Measurements from ENCODE around the gene PDIA6.
"Not testable (repeated sequence)": the region's sequence is repeated elsewhere in the genome, so short reads cannot be mapped to it uniquely, and the experiment has no call there.

PDIA6 gene

DNA sequence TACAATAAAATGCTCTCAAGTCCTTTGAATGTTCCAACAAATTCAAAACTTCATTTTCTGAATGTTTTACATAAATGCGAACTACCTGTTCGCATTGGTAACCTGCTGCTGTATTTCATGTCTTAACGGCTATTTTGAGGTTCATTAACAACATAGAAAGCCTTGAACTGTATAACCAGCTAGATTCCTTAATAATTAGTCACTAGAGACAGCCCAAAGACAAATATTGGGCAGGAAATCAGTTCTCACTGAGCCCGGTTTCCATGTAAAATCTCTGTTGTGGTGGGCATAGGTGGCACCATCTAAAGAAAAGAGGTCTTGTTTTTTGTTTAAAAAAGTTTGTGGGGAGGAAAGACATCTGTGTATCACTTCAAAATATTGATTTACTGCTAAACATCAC is 29.2 kb downstream of the PDIA6 start:
- Histone ChIP-seq H3K27ac (ENCODE audit: low read depth in 2 of 2, low read length in 2 of 2) (no peak overlapping the region), H3K4me3 (ENCODE audit: low read length in 2 of 2) (no peak overlapping the region), H3K36me3 (ENCODE audit: control insufficient read depth in 2 of 2, insufficient read depth in 2 of 2, low read length in 2 of 2) (peaks cover 72 to 78% of the 10 kb centered on the region in 2 donors), H3K27me3 (ENCODE audit: control insufficient read depth in 2 of 2, insufficient read depth in 2 of 2, low read length in 2 of 2) (no peaks in the 10 kb centered on the region), H3K9me3 (ENCODE audit: control insufficient read depth in 2 of 2, low read length in 2 of 2) (no peaks in the 10 kb centered on the region), H3K9ac (ENCODE audit: low read depth in 1 of 2, low read length in 2 of 2) (no peak overlapping the region), H3K4me1 (ENCODE audit: control insufficient read depth in 2 of 2, insufficient read depth in 2 of 2, low read length in 2 of 2) (peaks cover 0 to 2% of the 10 kb centered on the region in 2 donors)

DNA sequence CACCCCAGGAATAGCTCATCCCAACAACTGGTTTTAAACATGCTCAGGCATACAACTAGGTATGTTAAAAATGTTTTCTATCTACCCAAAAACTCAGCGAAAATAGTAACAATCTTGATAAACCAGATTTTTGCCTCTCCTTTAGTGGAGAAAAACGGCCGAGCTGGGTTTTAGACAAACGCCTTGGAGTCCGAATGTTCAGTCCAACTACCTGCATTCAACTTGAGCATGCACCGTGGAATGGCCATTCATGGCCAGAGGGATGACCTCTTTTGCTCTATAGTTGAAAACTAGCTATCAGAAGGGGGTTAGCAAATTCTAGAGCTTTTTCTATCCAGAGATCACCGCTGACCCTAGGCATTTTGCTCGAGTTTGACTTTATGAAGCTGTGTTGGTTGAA is 30.8 kb downstream of the PDIA6 start:
- H3K36me3 ChIP-seq (ENCODE audit: control insufficient read depth in 2 of 2, insufficient read depth in 2 of 2, low read length in 2 of 2): peaks cover 61 to 62% of the 10 kb centered on the region in 2 donors
- no peak overlapping the region for H3K9ac ChIP-seq (ENCODE audit: low read depth in 1 of 2, low read length in 2 of 2)
- no peak overlapping the region for H3K4me3 ChIP-seq (ENCODE audit: low read length in 2 of 2)
- no peak overlapping the region for H3K27ac ChIP-seq (ENCODE audit: low read depth in 2 of 2, low read length in 2 of 2)
- no peaks in the 10 kb centered on the region for H3K27me3 ChIP-seq (ENCODE audit: control insufficient read depth in 2 of 2, insufficient read depth in 2 of 2, low read length in 2 of 2)
- H3K4me1 ChIP-seq (ENCODE audit: control insufficient read depth in 2 of 2, insufficient read depth in 2 of 2, low read length in 2 of 2): no peaks in the 10 kb centered on the region
- no peaks in the 10 kb centered on the region for H3K9me3 ChIP-seq (ENCODE audit: control insufficient read depth in 2 of 2, low read length in 2 of 2)

DNA sequence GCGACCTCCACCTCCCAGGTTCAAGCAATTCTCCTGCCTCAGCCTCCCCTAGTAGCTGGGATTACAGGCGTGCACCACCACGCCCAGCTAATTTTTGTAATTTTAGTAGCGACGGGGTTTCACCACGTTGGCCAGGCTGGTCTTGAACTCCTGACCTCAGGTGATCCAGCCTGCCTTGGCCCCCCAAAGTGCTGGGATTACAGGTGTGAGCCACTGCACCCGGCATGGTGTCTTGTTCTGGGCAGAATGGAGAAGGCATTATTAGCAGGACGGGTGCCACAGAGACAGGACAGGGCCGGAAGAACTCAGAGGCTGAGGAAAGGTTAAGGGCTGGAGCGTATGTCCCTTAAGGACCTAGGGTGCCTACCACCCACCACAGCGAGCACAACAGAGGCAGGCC is 31.8 kb downstream of the PDIA6 start:
- not testable (repeated sequence) for H3K9ac ChIP-seq (ENCODE audit: low read depth in 1 of 2, low read length in 2 of 2); H3K27me3 ChIP-seq (ENCODE audit: control insufficient read depth in 2 of 2, insufficient read depth in 2 of 2, low read length in 2 of 2); H3K4me1 ChIP-seq (ENCODE audit: control insufficient read depth in 2 of 2, insufficient read depth in 2 of 2, low read length in 2 of 2); H3K4me3 ChIP-seq (ENCODE audit: low read length in 2 of 2); H3K27ac ChIP-seq (ENCODE audit: low read depth in 2 of 2, low read length in 2 of 2); H3K9me3 ChIP-seq (ENCODE audit: control insufficient read depth in 2 of 2, low read length in 2 of 2)
- H3K36me3 ChIP-seq (ENCODE audit: control insufficient read depth in 2 of 2, insufficient read depth in 2 of 2, low read length in 2 of 2): peaks cover 55 to 56% of the 10 kb centered on the region in 2 donors

DNA sequence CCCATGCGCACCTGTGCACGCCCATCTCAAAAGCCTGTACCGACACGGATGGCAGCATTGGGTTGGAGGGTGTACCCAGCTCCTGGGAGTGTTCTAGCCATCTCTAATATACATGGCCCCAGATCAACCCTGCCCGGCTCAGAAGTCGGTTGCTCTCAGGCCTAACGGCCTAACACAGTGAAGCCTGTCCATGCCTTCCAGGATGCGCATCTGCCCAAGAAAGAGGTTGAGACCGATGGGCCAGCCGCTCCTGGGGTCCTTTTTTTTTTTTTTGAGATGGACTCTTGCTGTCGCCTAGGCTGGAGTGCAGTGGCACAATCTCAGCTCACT is 32.1 kb downstream of the PDIA6 start:
- H3K27ac ChIP-seq (ENCODE audit: low read depth in 2 of 2, low read length in 2 of 2): no peak overlapping the region
- no peak overlapping the region for H3K9ac ChIP-seq (ENCODE audit: low read depth in 1 of 2, low read length in 2 of 2)
- H3K9me3 ChIP-seq (ENCODE audit: control insufficient read depth in 2 of 2, low read length in 2 of 2): no peaks in the 10 kb centered on the region
- no peaks in the 10 kb centered on the region for H3K4me1 ChIP-seq (ENCODE audit: control insufficient read depth in 2 of 2, insufficient read depth in 2 of 2, low read length in 2 of 2)
- H3K4me3 ChIP-seq (ENCODE audit: low read length in 2 of 2): no peak overlapping the region
- H3K36me3 ChIP-seq (ENCODE audit: control insufficient read depth in 2 of 2, insufficient read depth in 2 of 2, low read length in 2 of 2): peaks cover 52% of the 10 kb centered on the region in 2 donors
- H3K27me3 ChIP-seq (ENCODE audit: control insufficient read depth in 2 of 2, insufficient read depth in 2 of 2, low read length in 2 of 2): no peaks in the 10 kb centered on the region

DNA sequence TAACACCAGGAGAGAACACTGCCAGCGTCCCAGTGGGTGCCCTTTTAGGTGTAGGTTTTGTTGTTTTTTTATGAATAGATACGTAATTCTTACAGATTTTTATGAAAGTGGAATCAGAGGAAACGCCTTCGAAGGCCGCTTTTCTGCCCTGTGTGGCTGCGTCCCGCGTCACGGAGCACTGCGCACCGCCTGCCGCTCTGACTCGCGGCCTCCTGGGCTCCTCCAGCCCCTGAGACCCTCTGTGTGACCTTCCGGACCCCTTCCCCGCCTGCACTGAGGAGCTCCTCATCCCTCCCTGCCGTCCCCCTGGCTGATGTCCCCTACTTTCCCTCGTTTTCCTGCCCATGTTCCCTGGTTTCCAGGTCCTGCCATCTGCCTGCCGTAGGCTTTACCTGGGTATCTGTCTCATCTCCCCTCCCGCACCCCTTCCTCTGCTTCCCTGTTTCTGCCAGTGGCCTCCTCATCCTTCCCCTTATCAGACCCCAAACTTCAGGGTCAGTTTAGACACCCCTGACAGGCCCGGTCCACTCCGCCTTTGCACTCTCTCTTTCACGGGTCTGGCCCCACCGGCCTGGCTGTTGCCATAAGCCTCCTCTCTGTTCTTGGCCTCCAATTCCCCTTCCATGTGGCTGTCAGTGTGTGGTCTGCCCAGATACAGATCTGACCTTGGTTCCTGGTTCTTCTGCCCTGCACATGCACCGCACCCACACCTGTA is 32.7 kb downstream of the PDIA6 start:
- no peak overlapping the region for H3K4me3 ChIP-seq (ENCODE audit: low read length in 2 of 2)
- no peaks in the 10 kb centered on the region for H3K4me1 ChIP-seq (ENCODE audit: control insufficient read depth in 2 of 2, insufficient read depth in 2 of 2, low read length in 2 of 2)
- no peaks in the 10 kb centered on the region for H3K27me3 ChIP-seq (ENCODE audit: control insufficient read depth in 2 of 2, insufficient read depth in 2 of 2, low read length in 2 of 2)
- H3K9me3 ChIP-seq (ENCODE audit: control insufficient read depth in 2 of 2, low read length in 2 of 2): no peaks in the 10 kb centered on the region
- H3K27ac ChIP-seq (ENCODE audit: low read depth in 2 of 2, low read length in 2 of 2): no peak overlapping the region
- peaks cover 47% of the 10 kb centered on the region in 2 donors for H3K36me3 ChIP-seq (ENCODE audit: control insufficient read depth in 2 of 2, insufficient read depth in 2 of 2, low read length in 2 of 2)
- no peak overlapping the region for H3K9ac ChIP-seq (ENCODE audit: low read depth in 1 of 2, low read length in 2 of 2)

DNA sequence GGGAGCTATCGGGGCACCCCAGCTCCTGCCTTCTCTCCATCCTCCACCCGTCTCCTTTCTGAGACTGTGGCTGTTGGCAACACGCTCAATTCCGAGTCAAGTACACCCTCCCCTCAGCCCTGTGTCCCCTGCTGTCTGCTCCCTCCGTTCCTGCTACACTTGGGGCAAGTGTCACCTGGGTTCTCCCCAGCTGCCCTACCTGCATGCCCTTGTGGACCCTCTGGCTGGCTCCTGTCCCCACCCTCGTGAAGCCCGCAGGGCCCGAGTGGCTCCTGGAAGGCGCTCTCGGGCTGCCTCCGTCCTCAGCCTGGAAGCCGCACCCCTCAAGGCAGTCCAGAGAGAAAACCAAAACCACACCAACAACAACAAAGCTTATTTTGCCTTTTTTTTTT is 33.9 kb downstream of the PDIA6 start:
- Histone ChIP-seq H3K27me3 (ENCODE audit: control insufficient read depth in 2 of 2, insufficient read depth in 2 of 2, low read length in 2 of 2) (no peaks in the 10 kb centered on the region), H3K4me1 (ENCODE audit: control insufficient read depth in 2 of 2, insufficient read depth in 2 of 2, low read length in 2 of 2) (no peaks in the 10 kb centered on the region), H3K27ac (ENCODE audit: low read depth in 2 of 2, low read length in 2 of 2) (no peak overlapping the region), H3K36me3 (ENCODE audit: control insufficient read depth in 2 of 2, insufficient read depth in 2 of 2, low read length in 2 of 2) (peaks cover 35 to 36% of the 10 kb centered on the region in 2 donors), H3K4me3 (ENCODE audit: low read length in 2 of 2) (no peak overlapping the region), H3K9me3 (ENCODE audit: control insufficient read depth in 2 of 2, low read length in 2 of 2) (no peaks in the 10 kb centered on the region), H3K9ac (ENCODE audit: low read depth in 1 of 2, low read length in 2 of 2) (no peak overlapping the region)

DNA sequence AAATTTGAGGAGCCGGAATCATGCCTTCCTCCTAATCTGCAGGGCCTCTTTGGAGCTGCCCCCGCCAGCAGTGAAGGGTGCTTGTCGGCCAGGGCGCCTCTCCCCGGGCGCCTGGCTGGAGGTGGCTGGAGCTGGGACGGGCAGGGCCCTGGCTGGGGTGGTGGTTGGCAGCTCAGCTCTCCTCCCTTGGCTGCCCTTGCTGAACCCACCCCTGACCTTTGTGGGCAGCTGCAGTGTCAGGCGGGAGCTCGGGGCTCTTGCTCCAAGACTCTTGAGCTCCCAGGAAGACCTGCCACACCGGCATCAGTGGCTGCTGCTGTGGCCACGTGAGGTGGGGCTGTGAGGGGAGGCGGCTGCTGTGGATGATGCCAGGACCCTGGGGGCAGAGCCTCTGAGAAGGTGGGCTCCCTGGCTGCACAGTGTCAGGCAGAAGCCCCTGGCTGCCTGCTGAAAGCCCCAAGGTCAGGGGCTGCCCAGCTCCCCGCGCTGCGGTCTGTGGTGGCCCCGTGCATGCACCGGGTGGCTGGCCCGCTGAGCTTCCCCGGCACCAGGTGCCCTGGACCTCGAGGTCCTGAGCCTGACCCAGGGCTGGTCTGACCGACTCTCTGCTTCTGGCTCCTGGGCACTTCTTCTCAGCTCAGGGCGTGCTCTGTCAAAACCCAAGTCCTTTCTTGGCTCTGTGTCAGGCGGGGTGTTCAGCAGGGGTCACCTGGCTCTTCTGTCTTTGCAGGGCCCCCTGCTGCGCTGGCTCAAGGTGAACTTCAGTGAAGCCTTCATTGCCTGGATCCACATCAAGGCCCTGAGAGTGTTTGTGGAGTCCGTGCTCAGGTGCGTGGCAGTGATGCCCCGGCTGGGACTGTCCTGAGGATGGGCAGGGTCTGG is 34.5 kb downstream of the PDIA6 start:
- Histone ChIP-seq H3K4me3 (ENCODE audit: low read length in 2 of 2) (no peak overlapping the region), H3K9me3 (ENCODE audit: control insufficient read depth in 2 of 2, low read length in 2 of 2) (no peaks in the 10 kb centered on the region), H3K27ac (ENCODE audit: low read depth in 2 of 2, low read length in 2 of 2) (no peak overlapping the region), H3K36me3 (ENCODE audit: control insufficient read depth in 2 of 2, insufficient read depth in 2 of 2, low read length in 2 of 2) (peaks cover 29 to 30% of the 10 kb centered on the region in 2 donors), H3K9ac (ENCODE audit: low read depth in 1 of 2, low read length in 2 of 2) (no peak overlapping the region), H3K27me3 (ENCODE audit: control insufficient read depth in 2 of 2, insufficient read depth in 2 of 2, low read length in 2 of 2) (no peaks in the 10 kb centered on the region), H3K4me1 (ENCODE audit: control insufficient read depth in 2 of 2, insufficient read depth in 2 of 2, low read length in 2 of 2) (no peaks in the 10 kb centered on the region)

DNA sequence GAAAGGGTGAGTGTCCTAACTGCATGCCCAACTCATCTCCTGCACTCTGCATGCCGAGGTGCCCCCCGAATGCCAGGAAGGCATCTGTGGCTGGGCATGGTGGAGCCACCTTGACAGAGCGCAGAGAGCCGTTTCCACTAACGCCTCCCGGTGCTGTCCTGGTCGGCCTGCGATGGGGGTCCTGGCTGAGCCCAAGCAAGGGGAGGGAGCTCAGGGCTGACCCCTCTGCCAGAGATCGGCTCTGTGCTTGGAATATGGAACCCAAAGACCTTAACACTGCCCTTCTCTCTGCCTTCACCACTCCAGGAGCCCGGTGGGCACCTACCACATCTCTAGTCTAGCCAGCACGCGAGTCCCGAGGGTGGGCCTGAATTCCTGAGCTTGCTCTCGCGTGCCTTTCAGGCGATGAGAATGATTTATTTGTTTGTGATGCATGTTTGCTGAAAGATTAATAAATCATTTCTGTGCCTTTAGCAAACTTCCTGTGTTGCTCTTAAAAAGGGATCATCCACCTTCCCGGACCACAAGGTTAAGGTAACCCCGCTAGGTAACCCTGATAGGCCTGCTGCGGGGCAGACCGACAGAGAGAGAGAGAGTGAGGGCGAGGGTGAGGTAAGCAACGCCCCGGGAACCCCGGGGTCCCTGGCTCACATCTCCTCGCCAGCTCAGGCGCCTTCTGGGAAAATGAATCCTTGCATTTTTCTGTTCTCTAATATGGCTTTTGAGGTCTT is 35.3 kb downstream of the PDIA6 start:
- Histone ChIP-seq H3K36me3 (ENCODE audit: control insufficient read depth in 2 of 2, insufficient read depth in 2 of 2, low read length in 2 of 2) (peaks cover 24 to 25% of the 10 kb centered on the region in 2 donors), H3K27ac (ENCODE audit: low read depth in 2 of 2, low read length in 2 of 2) (no peak overlapping the region), H3K27me3 (ENCODE audit: control insufficient read depth in 2 of 2, insufficient read depth in 2 of 2, low read length in 2 of 2) (no peaks in the 10 kb centered on the region), H3K9me3 (ENCODE audit: control insufficient read depth in 2 of 2, low read length in 2 of 2) (no peaks in the 10 kb centered on the region), H3K9ac (ENCODE audit: low read depth in 1 of 2, low read length in 2 of 2) (no peak overlapping the region), H3K4me3 (ENCODE audit: low read length in 2 of 2) (no peak overlapping the region), H3K4me1 (ENCODE audit: control insufficient read depth in 2 of 2, insufficient read depth in 2 of 2, low read length in 2 of 2) (no peaks in the 10 kb centered on the region)

DNA sequence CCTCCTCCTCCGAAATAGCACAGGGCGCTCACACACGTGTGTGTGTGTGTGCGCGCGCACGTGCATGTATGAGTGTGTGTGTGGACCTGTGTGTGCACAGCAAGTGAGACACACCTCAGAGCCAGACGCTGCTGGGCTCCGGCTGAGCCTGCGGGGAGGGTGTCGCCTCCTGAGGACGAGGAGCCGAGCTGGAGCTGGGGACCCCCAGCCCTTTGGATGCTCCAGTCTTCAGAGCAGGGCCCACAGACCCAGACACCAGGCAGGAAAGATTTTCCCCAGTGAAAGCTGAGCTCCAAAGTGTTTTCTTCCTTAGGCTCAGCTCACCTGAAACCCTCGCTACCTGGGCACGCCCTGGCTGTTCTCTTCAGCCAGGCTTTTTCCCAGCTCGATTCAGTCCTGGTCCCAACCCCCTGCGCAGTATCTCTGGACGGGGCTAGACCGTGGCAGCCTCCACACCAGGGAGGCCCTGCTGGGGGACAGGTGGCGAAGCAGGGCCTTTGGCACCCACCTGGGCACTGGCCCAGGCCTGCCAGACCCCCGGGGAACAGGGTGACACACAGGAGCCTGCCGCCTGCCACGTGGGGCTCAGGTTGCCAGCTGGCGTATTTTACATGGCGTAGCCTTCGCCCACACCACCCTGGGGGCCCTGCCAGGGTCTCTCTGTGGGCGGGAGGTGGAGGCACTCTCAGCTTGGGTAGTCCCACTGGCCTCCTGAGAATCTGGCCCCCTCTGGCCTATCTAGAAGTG is 36.2 kb downstream of the PDIA6 start:
- Histone ChIP-seq H3K9ac (ENCODE audit: low read depth in 1 of 2, low read length in 2 of 2) (no peak overlapping the region), H3K9me3 (ENCODE audit: control insufficient read depth in 2 of 2, low read length in 2 of 2) (no peaks in the 10 kb centered on the region), H3K4me1 (ENCODE audit: control insufficient read depth in 2 of 2, insufficient read depth in 2 of 2, low read length in 2 of 2) (no peaks in the 10 kb centered on the region), H3K4me3 (ENCODE audit: low read length in 2 of 2) (no peak overlapping the region), H3K36me3 (ENCODE audit: control insufficient read depth in 2 of 2, insufficient read depth in 2 of 2, low read length in 2 of 2) (peaks cover 15 to 17% of the 10 kb centered on the region in 2 donors), H3K27ac (ENCODE audit: low read depth in 2 of 2, low read length in 2 of 2) (no peak overlapping the region), H3K27me3 (ENCODE audit: control insufficient read depth in 2 of 2, insufficient read depth in 2 of 2, low read length in 2 of 2) (no peaks in the 10 kb centered on the region)
